ENCODE measurements around the gene KNOP1.

- TF ChIP-seq REST (IDR thresholded peaks at IDR 0.05; ENCODE audit: insufficient read depth in 1 of 2, low read depth in 2 of 2, low read length in 1 of 2) (no peak), POLR2AphosphoS5 (IDR thresholded peaks at IDR 0.05; ENCODE audit: low read depth, low read length) (no peak), TCF7L2 (IDR thresholded peaks at IDR 0.05; ENCODE audit: low read depth, low read length) (no peak), SIN3A (IDR thresholded peaks at IDR 0.05; ENCODE audit: borderline replicate concordance, insufficient read depth, low read depth, low read length) (no peak)
- TF ChIP-seq, protein P1, sequence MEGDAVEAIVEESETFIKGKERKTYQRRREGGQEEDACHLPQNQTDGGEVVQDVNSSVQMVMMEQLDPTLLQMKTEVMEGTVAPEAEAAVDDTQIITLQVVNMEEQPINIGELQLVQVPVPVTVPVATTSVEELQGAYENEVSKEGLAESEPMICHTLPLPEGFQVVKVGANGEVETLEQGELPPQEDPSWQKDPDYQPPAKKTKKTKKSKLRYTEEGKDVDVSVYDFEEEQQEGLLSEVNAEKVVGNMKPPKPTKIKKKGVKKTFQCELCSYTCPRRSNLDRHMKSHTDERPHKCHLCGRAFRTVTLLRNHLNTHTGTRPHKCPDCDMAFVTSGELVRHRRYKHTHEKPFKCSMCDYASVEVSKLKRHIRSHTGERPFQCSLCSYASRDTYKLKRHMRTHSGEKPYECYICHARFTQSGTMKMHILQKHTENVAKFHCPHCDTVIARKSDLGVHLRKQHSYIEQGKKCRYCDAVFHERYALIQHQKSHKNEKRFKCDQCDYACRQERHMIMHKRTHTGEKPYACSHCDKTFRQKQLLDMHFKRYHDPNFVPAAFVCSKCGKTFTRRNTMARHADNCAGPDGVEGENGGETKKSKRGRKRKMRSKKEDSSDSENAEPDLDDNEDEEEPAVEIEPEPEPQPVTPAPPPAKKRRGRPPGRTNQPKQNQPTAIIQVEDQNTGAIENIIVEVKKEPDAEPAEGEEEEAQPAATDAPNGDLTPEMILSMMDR (IDR thresholded peaks at IDR 0.05), result no peak
Measured at GRCh38 chr16:19733551-19733950, 15.5 kb upstream of the KNOP1 start.
